IMR-90 (cell line): ENCODE data around the gene PAXX.

Experiments used
- CHD1 ChIP-seq: IDR thresholded peaks from 2 replicates; pipeline ENCODE4 v1.6.1; 2012; ENCODE audit warnings: low read depth, low read length, improper control_type of control experiment
- CTCF ChIP-seq: conservative IDR thresholded peaks from 2 replicates; pipeline ENCODE4 v1.5.1; 2012; ENCODE audit warnings: mild to moderate bottlenecking, low read depth, low read length, improper control_type of control experiment
- FOS ChIP-seq: fragments of 150-350 bp; IDR thresholded peaks from 2 replicates; pipeline ENCODE4 v1.6.1; 2016; ENCODE audit warnings: low read depth, low read length
- POLR2A ChIP-seq: IDR thresholded peaks from 2 replicates; pipeline ENCODE4 v1.6.1; 2012; ENCODE audit warnings: mild to moderate bottlenecking, low read depth, low read length
- RCOR1 ChIP-seq: IDR thresholded peaks from 2 replicates; pipeline ENCODE4 v1.6.1; 2012; ENCODE audit warnings: mild to moderate bottlenecking, low read length, improper control_type of control experiment; ENCODE audit not compliant: insufficient replicate concordance
- TF ChIP-seq, protein P1 (sequence below): fragments of 150-350 bp; IDR thresholded peaks from 2 replicates; pipeline ENCODE4 v1.6.1; 2016; ENCODE audit warnings: low read depth, mild to moderate bottlenecking, low read length, moderate library complexity, borderline replicate concordance

GRCh38 chr9:137022662-137023008, 30.4 kb downstream of the PAXX start:
- TF ChIP-seq CTCF, result no peak
- no peak for TF ChIP-seq CHD1
- TF ChIP-seq FOS, result no peak
- TF ChIP-seq RCOR1, result no peak
- no peak for TF ChIP-seq POLR2A
- TF ChIP-seq, protein P1, sequence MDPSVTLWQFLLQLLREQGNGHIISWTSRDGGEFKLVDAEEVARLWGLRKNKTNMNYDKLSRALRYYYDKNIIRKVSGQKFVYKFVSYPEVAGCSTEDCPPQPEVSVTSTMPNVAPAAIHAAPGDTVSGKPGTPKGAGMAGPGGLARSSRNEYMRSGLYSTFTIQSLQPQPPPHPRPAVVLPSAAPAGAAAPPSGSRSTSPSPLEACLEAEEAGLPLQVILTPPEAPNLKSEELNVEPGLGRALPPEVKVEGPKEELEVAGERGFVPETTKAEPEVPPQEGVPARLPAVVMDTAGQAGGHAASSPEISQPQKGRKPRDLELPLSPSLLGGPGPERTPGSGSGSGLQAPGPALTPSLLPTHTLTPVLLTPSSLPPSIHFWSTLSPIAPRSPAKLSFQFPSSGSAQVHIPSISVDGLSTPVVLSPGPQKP, result no peak
